Limb (tissue), 2 donors: ENCODE measurements around the gene MYO5B.
"Not testable (repeated sequence)": the region's sequence is repeated elsewhere in the genome, so short reads cannot be mapped to it uniquely, and the experiment has no call there.

ENCODE experiments used
- DNase-seq, 2 donors: peaks; one replicate each; pipeline ENCODE4 v3.0.0-alpha.2; 2016; ENCODE audit errors: extremely low spot score in 2 of 2

The MYO5B gene

GRCh38 chr18:50194631-50195532, at the start of gene MYO5B:
TSS of gene MYO5B (minus strand) at chr18:50195147. CDS start at chr18:50194793, 354 bp downstream.
- peak in 1 of 2 donors; percentile 71 for DNase-seq

GRCh38 chr18:50241768-50242167, 46.8 kb upstream of the MYO5B start:
- DNase-seq, result not testable (repeated sequence)

- DNase-seq, result no peak
Observed at GRCh38 chr18:50240080-50240563, 45.2 kb upstream of the MYO5B start.

GRCh38 chr18:50232419-50232818, 37.5 kb upstream of the MYO5B start:
- DNase-seq, result no peak

GRCh38 chr18:50231621-50232020, 36.7 kb upstream of the MYO5B start:
- DNase-seq, result no peak

- not testable (repeated sequence) for DNase-seq
Observed at GRCh38 chr18:50220249-50220648, 25.3 kb upstream of the MYO5B start.

GRCh38 chr18:50218432-50219197, 23.7 kb upstream of the MYO5B start:
- DNase-seq, result no peak

- no peak for DNase-seq
Observed at GRCh38 chr18:50209311-50209710, 14.4 kb upstream of the MYO5B start.

GRCh38 chr18:50207722-50208121, 12.8 kb upstream of the MYO5B start:
- DNase-seq, result no peak

- DNase-seq, result peak; percentile 45 to 69
Observed at GRCh38 chr18:50203801-50204604, 9.1 kb upstream of the MYO5B start.

GRCh38 chr18:50201476-50202018, 6.6 kb upstream of the MYO5B start:
- no peak for DNase-seq

- DNase-seq, result no peak
Observed at GRCh38 chr18:50199921-50200320, 5.0 kb upstream of the MYO5B start.

- DNase-seq, result peak in 1 of 2 donors; percentile 15
Observed at GRCh38 chr18:50199346-50199855, 4.5 kb upstream of the MYO5B start.

- DNase-seq, result no peak
Observed at GRCh38 chr18:50196261-50196660, 1.3 kb upstream of the MYO5B start.

- no peak for DNase-seq
Observed at GRCh38 chr18:50195689-50196088, 742 bp upstream of the MYO5B start.

GRCh38 chr18:50193796-50194630, 934 bp downstream of the MYO5B start:
- peak in 1 of 2 donors; percentile 44 for DNase-seq

- DNase-seq, result peak in 1 of 2 donors; percentile 43
Observed at GRCh38 chr18:50192995-50193795, 1.8 kb downstream of the MYO5B start.

GRCh38 chr18:50190926-50191325, 4.0 kb downstream of the MYO5B start:
- no peak for DNase-seq

GRCh38 chr18:50190236-50190635, 4.7 kb downstream of the MYO5B start:
- no peak for DNase-seq
